ENCODE data around the gene CEP41. TPM values are rescaled to one million over a fixed set of nuclear protein-coding genes. Genes with fewer than 3 reads are reported as not detected.

CEP41 gene
- total RNA-seq, 1 donor from 2014 or later = 16.5 TPM

GRCh38 chr7:130418306-130418705 lies 22.5 kb downstream of the CEP41 start:
- H3K9ac ChIP-seq = no peak overlapping the region
- DNase-seq (ENCODE audit: low spot score) = no peak
- H3K4me1 ChIP-seq = peaks cover 41% of the 10 kb centered on the region
- H3K4me1 Mint-ChIP-seq = peaks cover 44% of the 10 kb centered on the region
- no peak overlapping the region for H3K4me3 ChIP-seq
- peaks cover 5% of the 10 kb centered on the region for H3K36me3 Mint-ChIP-seq
- H3K27me3 Mint-ChIP-seq (ENCODE audit: insufficient read depth, low read depth) = peaks cover 3% of the 10 kb centered on the region
- H3K36me3 ChIP-seq = no peaks in the 10 kb centered on the region
- H3K79me2 ChIP-seq (ENCODE audit: low read depth) = no peaks in the 10 kb centered on the region
- H4K20me1 ChIP-seq (ENCODE audit: low read depth) = no peaks in the 10 kb centered on the region
- TF ChIP-seq EZH2phosphoT487 (IDR thresholded peaks at IDR 0.05) (no peak), EZH2 (IDR thresholded peaks at IDR 0.05) (no peak), CTCF (IDR thresholded peaks at IDR 0.05) (no peak)
- H3K4me2 ChIP-seq = no peak overlapping the region
- H3K27ac ChIP-seq = no peak overlapping the region
- H3K9me3 Mint-ChIP-seq = no peaks in the 10 kb centered on the region
- no peaks in the 10 kb centered on the region for H3K9me3 ChIP-seq (ENCODE audit: low read depth)
- H3F3A ChIP-seq (ENCODE audit: low read depth) = peaks cover 4% of the 10 kb centered on the region
- H3K4me3 Mint-ChIP-seq = no peak overlapping the region
- H3K27me3 ChIP-seq = no peaks in the 10 kb centered on the region
- no peak overlapping the region for H2AFZ ChIP-seq (replicated peaks)
- no peak overlapping the region for H3K27ac Mint-ChIP-seq

- Histone ChIP-seq H3K27me3 (no peaks in the 10 kb centered on the region), H3K79me2 (ENCODE audit: low read depth) (no peaks in the 10 kb centered on the region), H3K4me3 (no peak overlapping the region), H2AFZ (replicated peaks) (peak overlapping the region; percentile 4), H3K9ac (no peak overlapping the region), H3K27ac (no peak overlapping the region), H3K4me2 (peak overlapping the region; percentile 6), H4K20me1 (ENCODE audit: low read depth) (no peaks in the 10 kb centered on the region), H3K9me3 (ENCODE audit: low read depth) (no peaks in the 10 kb centered on the region), H3K36me3 (no peaks in the 10 kb centered on the region), H3F3A (ENCODE audit: low read depth) (peaks cover 4% of the 10 kb centered on the region), H3K4me1 (peaks cover 36% of the 10 kb centered on the region)
- peaks cover 5% of the 10 kb centered on the region for H3K36me3 Mint-ChIP-seq
- H3K27ac Mint-ChIP-seq = peak overlapping the region; percentile 20
- peaks cover 44% of the 10 kb centered on the region for H3K4me1 Mint-ChIP-seq
- peaks cover 3% of the 10 kb centered on the region for H3K27me3 Mint-ChIP-seq (ENCODE audit: insufficient read depth, low read depth)
- no peak for TF ChIP-seq CTCF (IDR thresholded peaks at IDR 0.05)
- TF ChIP-seq EZH2 (IDR thresholded peaks at IDR 0.05) = no peak
- no peak for TF ChIP-seq EZH2phosphoT487 (IDR thresholded peaks at IDR 0.05)
- no peaks in the 10 kb centered on the region for H3K9me3 Mint-ChIP-seq
- no peak overlapping the region for H3K4me3 Mint-ChIP-seq
- no peak for DNase-seq (ENCODE audit: low spot score)
These were observed 23.6 kb downstream of the CEP41 start for GRCh38 chr7:130417213-130417612.

- Histone ChIP-seq H3K4me3 (no peak overlapping the region), H3K9me3 (ENCODE audit: low read depth) (no peaks in the 10 kb centered on the region), H3K27ac (no peak overlapping the region), H3F3A (ENCODE audit: low read depth) (no peaks in the 10 kb centered on the region), H4K20me1 (ENCODE audit: low read depth) (no peaks in the 10 kb centered on the region), H3K9ac (no peak overlapping the region), H3K27me3 (no peaks in the 10 kb centered on the region), H2AFZ (replicated peaks) (no peak overlapping the region), H3K79me2 (ENCODE audit: low read depth) (no peaks in the 10 kb centered on the region), H3K36me3 (no peaks in the 10 kb centered on the region), H3K4me1 (peaks cover 20% of the 10 kb centered on the region), H3K4me2 (no peak overlapping the region)
- TF ChIP-seq EZH2 (IDR thresholded peaks at IDR 0.05) (no peak), CTCF (IDR thresholded peaks at IDR 0.05) (no peak), EZH2phosphoT487 (IDR thresholded peaks at IDR 0.05) (no peak)
- Mint-ChIP-seq H3K27me3 (ENCODE audit: insufficient read depth, low read depth) (peaks cover 3% of the 10 kb centered on the region), H3K4me3 (no peak overlapping the region), H3K27ac (no peak overlapping the region), H3K4me1 (peaks cover 34% of the 10 kb centered on the region), H3K9me3 (no peaks in the 10 kb centered on the region), H3K36me3 (peaks cover 10% of the 10 kb centered on the region)
- no peak for DNase-seq (ENCODE audit: low spot score)
These were observed 25.8 kb downstream of the CEP41 start for GRCh38 chr7:130415006-130415405.
